GM12873 (cell line): ENCODE data around the gene BTG4.

Experiments
- TF ChIP-seq, protein P1 (sequence below): IDR thresholded peaks from 2 replicates; pipeline ENCODE4 v1.5.1; 2012; ENCODE audit warnings: low read depth, mild to moderate bottlenecking, moderate library complexity, low read length, control low read depth; ENCODE audit not compliant: insufficient read depth; ENCODE audit errors: missing control alignments

Gene BTG4

DNA sequence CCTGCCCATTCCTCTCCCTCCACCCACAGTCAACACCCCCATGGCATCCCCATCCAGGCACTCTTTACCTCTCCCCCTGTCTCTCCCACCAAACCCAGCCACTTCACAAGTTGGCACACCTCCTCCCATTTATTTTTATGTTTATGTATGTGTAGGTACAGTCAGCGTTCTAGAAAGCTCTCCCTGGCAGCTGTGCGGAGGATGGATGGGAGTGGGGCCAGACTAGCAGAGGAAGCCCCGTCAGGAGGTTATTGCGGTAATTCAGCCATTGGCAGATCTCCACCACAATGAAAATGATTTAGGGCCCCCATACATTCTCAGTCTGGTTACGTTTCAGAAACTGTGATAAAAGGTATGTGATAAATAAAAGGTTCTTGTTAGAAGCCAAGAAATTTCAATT lies 51.3 kb downstream of the BTG4 start:
- TF ChIP-seq, protein P1, sequence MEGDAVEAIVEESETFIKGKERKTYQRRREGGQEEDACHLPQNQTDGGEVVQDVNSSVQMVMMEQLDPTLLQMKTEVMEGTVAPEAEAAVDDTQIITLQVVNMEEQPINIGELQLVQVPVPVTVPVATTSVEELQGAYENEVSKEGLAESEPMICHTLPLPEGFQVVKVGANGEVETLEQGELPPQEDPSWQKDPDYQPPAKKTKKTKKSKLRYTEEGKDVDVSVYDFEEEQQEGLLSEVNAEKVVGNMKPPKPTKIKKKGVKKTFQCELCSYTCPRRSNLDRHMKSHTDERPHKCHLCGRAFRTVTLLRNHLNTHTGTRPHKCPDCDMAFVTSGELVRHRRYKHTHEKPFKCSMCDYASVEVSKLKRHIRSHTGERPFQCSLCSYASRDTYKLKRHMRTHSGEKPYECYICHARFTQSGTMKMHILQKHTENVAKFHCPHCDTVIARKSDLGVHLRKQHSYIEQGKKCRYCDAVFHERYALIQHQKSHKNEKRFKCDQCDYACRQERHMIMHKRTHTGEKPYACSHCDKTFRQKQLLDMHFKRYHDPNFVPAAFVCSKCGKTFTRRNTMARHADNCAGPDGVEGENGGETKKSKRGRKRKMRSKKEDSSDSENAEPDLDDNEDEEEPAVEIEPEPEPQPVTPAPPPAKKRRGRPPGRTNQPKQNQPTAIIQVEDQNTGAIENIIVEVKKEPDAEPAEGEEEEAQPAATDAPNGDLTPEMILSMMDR: no peak

GRCh38 chr11:111460340-111460739 lies 51.8 kb downstream of the BTG4 start:
- TF ChIP-seq, protein P1: no peak

GRCh38 chr11:111459506-111460270 lies 52.5 kb downstream of the BTG4 start:
- TF ChIP-seq, protein P1: no peak

DNA sequence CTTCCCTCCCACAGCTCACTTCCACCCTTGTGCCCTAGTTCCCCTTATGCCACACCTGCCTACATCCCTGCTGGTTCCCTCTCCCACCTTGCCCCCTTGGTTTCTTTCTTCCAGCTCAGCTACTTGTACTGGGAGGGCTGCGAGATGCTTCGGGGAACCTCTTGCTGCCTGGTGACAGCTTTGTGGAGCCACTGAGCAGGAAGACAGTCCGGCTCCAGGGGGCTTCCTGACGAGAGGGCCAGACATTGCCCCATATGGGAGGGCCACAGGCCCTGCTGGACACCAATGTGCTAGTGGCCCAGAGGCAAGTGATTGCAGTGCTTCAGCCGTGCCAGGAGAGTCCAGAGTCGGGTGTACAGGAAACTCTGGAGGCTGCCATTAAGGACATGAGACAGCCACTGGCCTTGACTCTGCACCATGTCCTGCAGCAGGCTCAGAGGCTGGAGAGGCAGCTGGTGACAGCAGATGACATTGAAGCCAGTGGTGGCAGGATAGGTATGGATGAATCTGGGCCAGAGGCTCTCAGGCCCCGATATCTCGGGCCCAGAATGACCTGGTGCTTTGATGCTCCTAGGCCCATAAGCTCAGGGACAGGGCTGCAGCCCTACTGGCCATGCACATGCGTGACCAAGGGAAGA lies 54.3 kb downstream of the BTG4 start:
- TF ChIP-seq, protein P1: no peak

DNA sequence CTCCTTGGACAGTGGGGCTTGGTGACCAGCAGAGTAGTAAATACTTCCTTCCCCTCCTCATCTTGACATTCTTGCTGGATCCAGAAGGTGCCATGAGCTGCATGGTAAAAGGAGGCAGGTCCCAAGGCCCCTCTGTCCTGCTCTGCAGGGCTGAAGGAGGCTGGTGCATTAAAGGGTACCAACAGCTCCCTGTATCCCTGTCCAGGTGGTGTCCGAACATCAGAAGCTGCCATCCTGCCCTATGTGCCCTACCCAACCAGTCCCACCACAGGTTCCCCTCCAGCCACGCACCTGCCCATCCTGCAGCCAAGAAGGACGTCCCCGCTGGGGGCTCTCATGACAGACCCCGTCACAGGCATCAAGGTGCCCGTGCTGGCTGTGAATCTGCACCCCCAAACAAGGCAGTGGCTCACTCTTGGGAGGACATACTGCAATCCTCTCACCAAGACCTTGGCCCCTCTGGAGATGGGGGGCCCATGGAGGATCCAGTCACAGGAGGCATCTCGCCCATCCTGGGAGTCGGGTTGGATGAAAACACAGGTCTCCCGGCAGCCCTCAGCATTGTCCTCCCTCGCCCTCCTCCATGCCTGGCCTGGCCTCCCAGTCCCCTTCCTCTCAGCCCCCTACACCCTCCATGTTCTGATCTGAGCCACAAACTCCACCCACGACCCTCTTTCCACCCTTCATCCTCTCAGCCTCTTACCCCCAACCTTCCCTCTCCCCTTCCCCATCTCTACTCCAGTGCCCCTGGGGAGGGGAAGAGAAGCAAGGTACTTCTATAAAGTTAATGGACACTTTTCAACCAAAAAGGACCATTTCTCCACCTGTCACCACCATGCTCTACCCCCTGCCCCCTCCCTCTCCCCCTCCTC lies 55.1 kb downstream of the BTG4 start:
- TF ChIP-seq, protein P1: no peak

DNA sequence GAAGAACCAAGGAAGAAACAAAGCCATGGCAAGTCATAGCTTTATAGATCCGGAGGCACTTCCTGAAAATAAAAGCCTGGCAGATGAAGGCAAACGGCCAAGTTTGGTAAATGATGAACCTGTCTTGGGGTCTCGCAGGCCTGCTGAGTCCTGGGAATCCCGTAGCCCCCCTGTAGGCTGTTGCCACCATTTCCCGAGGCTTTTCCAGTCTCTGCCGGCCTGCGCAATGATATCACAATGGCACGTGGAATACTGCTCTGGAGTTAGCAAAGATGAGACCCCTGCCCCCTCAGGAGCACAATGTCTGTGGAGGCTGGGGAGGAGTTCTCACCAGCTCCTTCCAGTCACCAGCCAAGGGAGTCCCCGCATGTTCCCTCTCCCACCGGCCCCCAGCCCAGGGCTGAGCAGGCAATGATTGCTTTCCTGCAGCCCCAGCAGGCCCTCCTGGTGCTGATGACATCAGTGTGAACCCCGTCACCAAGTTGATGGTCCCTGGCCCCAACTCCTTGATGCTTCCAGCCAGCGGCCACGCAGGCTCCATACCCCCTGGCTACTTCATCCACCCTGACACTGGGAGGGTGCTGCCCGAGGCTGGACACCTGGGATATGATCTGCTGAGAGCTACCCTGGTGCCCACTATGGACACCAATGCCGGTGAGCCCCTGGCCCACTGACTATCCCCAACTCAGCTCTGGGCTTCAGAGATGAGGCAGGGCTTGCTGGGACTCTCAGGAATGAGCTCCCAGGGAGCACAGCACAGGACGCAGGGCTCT lies 55.9 kb downstream of the BTG4 start:
- TF ChIP-seq, protein P1: no peak
